Endometrium (tissue), 2 donors: Measurements from ENCODE around the gene SLC27A3.

ENCODE experiments used
- FAIRE-seq: peaks from 2 replicates; lab custom pipeline; 2012; peaks lifted over from hg19 to GRCh38; lab: Jason Lieb, UNC
- donor health status: control.
- donor health status: control.

Gene SLC27A3

GRCh38 chr1:153774780-153775457, at the start of gene SLC27A3:
TSS of gene SLC27A3 (plus strand) at chr1:153775407. CDS start at chr1:153775498, 91 bp downstream.
- FAIRE-seq: no peak

GRCh38 chr1:153727463-153728304, 47.5 kb upstream of the SLC27A3 start, which contains the start of gene INTS3:
TSS of gene INTS3 (plus strand) at chr1:153728050. CDS start at chr1:153728635, 585 bp downstream.
- peak; percentile 85 for FAIRE-seq

GRCh38 chr1:153728305-153729066, 46.7 kb upstream of the SLC27A3 start:
- no peak for FAIRE-seq

GRCh38 chr1:153730468-153730988, 44.7 kb upstream of the SLC27A3 start:
- no peak for FAIRE-seq

- no peak for FAIRE-seq
These were observed 41.2 kb upstream of the SLC27A3 start for GRCh38 chr1:153733970-153734369.

- FAIRE-seq: no peak
These were observed 40.7 kb upstream of the SLC27A3 start for GRCh38 chr1:153734396-153735089.

GRCh38 chr1:153735090-153735420, 40.2 kb upstream of the SLC27A3 start:
- no peak for FAIRE-seq

- FAIRE-seq: no peak
These were observed 33.2 kb upstream of the SLC27A3 start for GRCh38 chr1:153741986-153742385.

GRCh38 chr1:153742411-153743142, 32.6 kb upstream of the SLC27A3 start:
- no peak for FAIRE-seq

- FAIRE-seq: no peak
These were observed 29.8 kb upstream of the SLC27A3 start for GRCh38 chr1:153745417-153745816.

- FAIRE-seq: no peak
These were observed 29.0 kb upstream of the SLC27A3 start for GRCh38 chr1:153746174-153746573.

- FAIRE-seq: no peak
These were observed 26.3 kb upstream of the SLC27A3 start for GRCh38 chr1:153748903-153749302.

GRCh38 chr1:153749408-153750005, 25.7 kb upstream of the SLC27A3 start:
- no peak for FAIRE-seq

- FAIRE-seq: no peak
These were observed 24.9 kb upstream of the SLC27A3 start for GRCh38 chr1:153750026-153750995.

GRCh38 chr1:153752072-153752471, 23.1 kb upstream of the SLC27A3 start:
- no peak for FAIRE-seq

- FAIRE-seq: no peak
These were observed 22.5 kb upstream of the SLC27A3 start for GRCh38 chr1:153752571-153753195.

GRCh38 chr1:153754266-153754665, 20.9 kb upstream of the SLC27A3 start:
- FAIRE-seq: no peak

GRCh38 chr1:153760440-153760839, 14.8 kb upstream of the SLC27A3 start:
- FAIRE-seq: no peak
